ENCODE data around the gene NUDT14.

NUDT14 gene

GRCh38 chr14:105185001-105185400 lies 3.9 kb upstream of the NUDT14 start:
- no peaks in the 10 kb centered on the region for H3K27me3 ChIP-seq
- no peaks in the 10 kb centered on the region for H3K4me1 ChIP-seq
- no peak overlapping the region for H3K4me3 ChIP-seq (ENCODE audit: low read depth, low read length)
- no peaks in the 10 kb centered on the region for H3K36me3 ChIP-seq
- H3K9me3 ChIP-seq, result no peaks in the 10 kb centered on the region; the same call in 1 of the 2 replicates
- DNase-seq, result no peak
- TF ChIP-seq CTCF (IDR thresholded peaks at IDR 0.05; ENCODE audit: low read depth, low read length), result no peak

GRCh38 chr14:105184461-105184860 lies 3.3 kb upstream of the NUDT14 start:
- H3K9me3 ChIP-seq, result no peaks in the 10 kb centered on the region; the same call in 1 of the 2 replicates
- no peak for TF ChIP-seq CTCF (IDR thresholded peaks at IDR 0.05; ENCODE audit: low read depth, low read length)
- H3K4me1 ChIP-seq, result no peaks in the 10 kb centered on the region
- no peaks in the 10 kb centered on the region for H3K27me3 ChIP-seq
- H3K4me3 ChIP-seq (ENCODE audit: low read depth, low read length), result no peak overlapping the region
- no peaks in the 10 kb centered on the region for H3K36me3 ChIP-seq
- DNase-seq, result no peak

- H3K27me3 ChIP-seq, result no peaks in the 10 kb centered on the region
- no peaks in the 10 kb centered on the region for H3K9me3 ChIP-seq
- no peaks in the 10 kb centered on the region for H3K4me1 ChIP-seq
- no peak overlapping the region for H3K4me3 ChIP-seq (ENCODE audit: low read depth, low read length)
- DNase-seq, result no peak
- no peak for TF ChIP-seq CTCF (IDR thresholded peaks at IDR 0.05; ENCODE audit: low read depth, low read length)
- no peaks in the 10 kb centered on the region for H3K36me3 ChIP-seq
Measured at GRCh38 chr14:105182296-105183020, 1.3 kb upstream of the NUDT14 start.

- no peak for DNase-seq
- Histone ChIP-seq H3K9me3 (no peaks in the 10 kb centered on the region), H3K4me1 (no peaks in the 10 kb centered on the region), H3K4me3 (ENCODE audit: low read depth, low read length) (no peak overlapping the region), H3K36me3 (no peaks in the 10 kb centered on the region), H3K27me3 (no peaks in the 10 kb centered on the region)
- TF ChIP-seq CTCF (IDR thresholded peaks at IDR 0.05; ENCODE audit: low read depth, low read length), result no peak
Measured at GRCh38 chr14:105181549-105182295, 610 bp upstream of the NUDT14 start.

- Histone ChIP-seq H3K4me3 (ENCODE audit: low read depth, low read length) (no peak overlapping the region), H3K27me3 (no peaks in the 10 kb centered on the region), H3K36me3 (no peaks in the 10 kb centered on the region), H3K9me3 (no peaks in the 10 kb centered on the region), H3K4me1 (no peaks in the 10 kb centered on the region)
- TF ChIP-seq CTCF (IDR thresholded peaks at IDR 0.05; ENCODE audit: low read depth, low read length), result no peak
- no peak for DNase-seq
Measured at GRCh38 chr14:105179191-105179590, 1.9 kb downstream of the NUDT14 start.

- no peak for TF ChIP-seq CTCF (IDR thresholded peaks at IDR 0.05; ENCODE audit: low read depth, low read length)
- Histone ChIP-seq H3K27me3 (no peaks in the 10 kb centered on the region), H3K36me3 (no peaks in the 10 kb centered on the region), H3K4me3 (ENCODE audit: low read depth, low read length) (no peak overlapping the region), H3K9me3 (no peaks in the 10 kb centered on the region), H3K4me1 (no peaks in the 10 kb centered on the region)
- DNase-seq, result no peak
Measured at GRCh38 chr14:105178868-105179140, 2.3 kb downstream of the NUDT14 start.
